AG04450 (cell line): Measurements from ENCODE around the gene COL6A5. TPM values are rescaled to one million over a fixed set of nuclear protein-coding genes. Genes with fewer than 3 reads are reported as not detected.
"Not testable (repeated sequence)": the region's sequence is repeated elsewhere in the genome, so short reads cannot be mapped to it uniquely, and the experiment has no call there.

ENCODE experiments used
- CTCF ChIA-PET: fragments of 300-600, 350-600 bp; formaldehyde crosslinking; extraction: SDS; loops from one replicate; lab custom pipeline; 2022; ENCODE audit warnings: antibody characterized with exemption, inconsistent platforms; lab: Charles Lee
- POLR2A ChIA-PET: fragments of 350-600 bp; formaldehyde crosslinking; extraction: SDS; loops from one replicate; lab custom pipeline; 2021; ENCODE audit warnings: antibody characterized with exemption, inconsistent platforms; lab: Yijun Ruan, JAX
- DNase-seq: peaks from one replicate; pipeline ENCODE4 v3.0.0-alpha.2; 2011; ENCODE audit warnings: low read depth, low spot score
- H3K27ac ChIP-seq: one replicate; pipeline ENCODE4 v1.5.1; 2012; ENCODE audit warnings: low read depth, low read length, control low read depth
- H3K27me3 ChIP-seq: one replicate; pipeline ENCODE4 v1.6.0; 2012; ENCODE audit warnings: low read length; ENCODE audit not compliant: control insufficient read depth, insufficient read depth
- H3K4me3 ChIP-seq: 2 replicates; pipeline ENCODE4 v1.5.1; 2011; ENCODE audit warnings: mild to moderate bottlenecking, low read depth, low read length, control low read depth
- H3K9me3 ChIP-seq: 2 replicates; pipeline ENCODE4 v1.5.1; 2012; ENCODE audit warnings: low read length; ENCODE audit not compliant: control insufficient read depth, insufficient read depth
- polyA plus RNA-seq: library from polyadenylated mRNA; depleted of rRNA; stranded (reverse); fragments of >200 nt; gene quantifications from 2 replicates; pipeline ENCODE4 v1.2.3, GENCODE V29; 2011
- TF ChIP-seq, protein P1 (sequence below): IDR thresholded peaks from 2 replicates; pipeline ENCODE4 v1.5.1; 2011; ENCODE audit warnings: low read depth, low read length, control low read depth, inconsistent platforms

The COL6A5 gene
- polyA plus RNA-seq, 1 experiment: not detected

DNA sequence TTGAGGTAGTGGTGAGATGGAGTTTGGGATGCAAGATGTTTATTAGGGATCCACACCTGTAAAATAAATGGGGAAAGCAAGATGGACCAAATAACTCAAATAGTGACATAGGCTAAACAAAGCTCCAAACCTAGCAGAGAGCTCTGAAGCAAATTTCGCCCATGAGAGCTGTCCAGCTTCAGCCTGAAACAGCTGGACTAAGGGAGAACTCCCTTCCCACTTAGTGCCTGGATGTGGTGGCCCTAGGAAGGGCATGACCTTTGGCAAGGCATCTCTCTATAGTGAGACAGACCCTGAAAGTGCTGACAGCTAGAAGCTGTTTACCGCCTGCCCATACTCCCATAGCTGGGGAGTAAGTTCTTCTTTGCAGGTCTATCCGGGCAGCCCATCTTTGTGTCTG, 48.1 kb downstream of the COL6A5 start:
- Histone ChIP-seq H3K4me3 (no peak overlapping the region), H3K27me3 (no peaks in the 10 kb centered on the region), H3K9me3 (no peaks in the 10 kb centered on the region), H3K27ac (no peak overlapping the region)
- ChIA-PET POLR2A (no interaction called here), CTCF (no interaction called here)
- TF ChIP-seq, protein P1, sequence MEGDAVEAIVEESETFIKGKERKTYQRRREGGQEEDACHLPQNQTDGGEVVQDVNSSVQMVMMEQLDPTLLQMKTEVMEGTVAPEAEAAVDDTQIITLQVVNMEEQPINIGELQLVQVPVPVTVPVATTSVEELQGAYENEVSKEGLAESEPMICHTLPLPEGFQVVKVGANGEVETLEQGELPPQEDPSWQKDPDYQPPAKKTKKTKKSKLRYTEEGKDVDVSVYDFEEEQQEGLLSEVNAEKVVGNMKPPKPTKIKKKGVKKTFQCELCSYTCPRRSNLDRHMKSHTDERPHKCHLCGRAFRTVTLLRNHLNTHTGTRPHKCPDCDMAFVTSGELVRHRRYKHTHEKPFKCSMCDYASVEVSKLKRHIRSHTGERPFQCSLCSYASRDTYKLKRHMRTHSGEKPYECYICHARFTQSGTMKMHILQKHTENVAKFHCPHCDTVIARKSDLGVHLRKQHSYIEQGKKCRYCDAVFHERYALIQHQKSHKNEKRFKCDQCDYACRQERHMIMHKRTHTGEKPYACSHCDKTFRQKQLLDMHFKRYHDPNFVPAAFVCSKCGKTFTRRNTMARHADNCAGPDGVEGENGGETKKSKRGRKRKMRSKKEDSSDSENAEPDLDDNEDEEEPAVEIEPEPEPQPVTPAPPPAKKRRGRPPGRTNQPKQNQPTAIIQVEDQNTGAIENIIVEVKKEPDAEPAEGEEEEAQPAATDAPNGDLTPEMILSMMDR: no peak
- DNase-seq: no peak

DNA sequence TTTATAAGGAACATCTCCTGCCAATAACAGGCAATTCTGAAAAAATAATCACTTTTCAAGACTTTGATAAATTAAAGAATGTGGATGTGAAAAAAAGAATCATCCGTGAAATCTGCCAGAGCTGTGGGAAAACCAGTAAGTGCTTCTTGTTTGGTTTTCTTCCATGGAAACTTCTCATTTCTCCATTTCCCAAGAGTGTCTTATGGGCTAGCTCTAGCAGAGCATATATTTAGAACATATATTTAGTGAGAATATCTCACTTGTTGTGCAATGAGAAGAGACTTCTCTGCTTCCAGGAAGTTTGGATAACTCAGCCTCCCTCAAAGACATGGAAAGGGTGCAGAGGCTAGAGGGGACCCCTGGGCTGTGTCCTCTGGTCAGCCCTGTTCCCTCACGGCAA, 49.9 kb downstream of the COL6A5 start:
- TF ChIP-seq, protein P1: no peak
- POLR2A ChIA-PET: no interaction called here
- DNase-seq: no peak

DNA sequence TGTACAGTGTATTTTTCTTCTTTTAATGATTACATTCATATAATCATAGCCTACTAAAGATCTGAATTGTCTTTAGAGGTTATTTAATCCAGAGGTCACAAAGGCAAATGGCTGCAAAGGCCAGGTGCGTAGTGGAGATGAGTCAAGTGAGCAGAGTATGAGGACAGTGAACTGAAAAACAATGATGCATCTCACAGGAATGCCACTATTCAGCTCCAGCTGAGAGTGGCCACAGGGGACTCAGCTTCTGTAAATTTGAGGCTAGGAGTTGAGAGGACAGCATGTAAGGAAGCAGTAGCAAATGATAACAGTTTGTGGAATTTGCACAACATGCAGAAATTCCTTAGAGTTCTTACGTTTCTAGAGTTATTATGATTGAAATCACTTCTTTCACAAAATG, 50.4 kb downstream of the COL6A5 start:
- Histone ChIP-seq H3K27me3 (no peaks in the 10 kb centered on the region), H3K9me3 (no peaks in the 10 kb centered on the region), H3K27ac (no peak overlapping the region), H3K4me3 (no peak overlapping the region)
- POLR2A ChIA-PET: no interaction called here
- CTCF ChIA-PET: no interaction called here
- TF ChIP-seq, protein P1: no peak
- DNase-seq: no peak

More for the DNA sequence above, 49.9 kb downstream of the COL6A5 start:
- H3K9me3 ChIP-seq: no peaks in the 10 kb centered on the region
- CTCF ChIA-PET: no interaction called here
- no peak overlapping the region for H3K4me3 ChIP-seq
- no peak overlapping the region for H3K27ac ChIP-seq
- H3K27me3 ChIP-seq: no peaks in the 10 kb centered on the region

DNA sequence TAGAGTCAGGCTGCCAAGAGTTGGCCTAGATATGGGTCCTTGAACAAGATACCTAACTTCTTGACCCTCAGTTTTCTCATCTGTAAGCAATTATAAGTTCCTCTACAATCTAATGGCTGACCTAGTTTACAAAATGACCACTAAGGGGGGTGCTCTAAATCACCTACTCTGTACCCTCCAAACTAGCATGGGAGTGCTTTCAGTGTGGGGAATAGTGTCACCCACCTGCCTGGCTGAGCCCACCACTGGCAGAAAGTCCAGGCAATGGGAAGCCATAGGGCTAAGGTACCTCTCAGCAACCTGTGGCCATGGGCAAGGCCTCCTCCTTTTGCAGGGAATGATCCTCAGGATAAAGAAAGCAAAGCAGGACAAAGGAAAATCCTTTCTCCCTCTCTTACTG, 58.9 kb downstream of the COL6A5 start:
- H3K9me3 ChIP-seq: no peaks in the 10 kb centered on the region
- no peak overlapping the region for H3K27ac ChIP-seq
- H3K27me3 ChIP-seq: no peaks in the 10 kb centered on the region
- TF ChIP-seq, protein P1: no peak
- no peak overlapping the region for H3K4me3 ChIP-seq
- POLR2A ChIA-PET: no interaction called here
- CTCF ChIA-PET: no interaction called here
- no peak for DNase-seq

DNA sequence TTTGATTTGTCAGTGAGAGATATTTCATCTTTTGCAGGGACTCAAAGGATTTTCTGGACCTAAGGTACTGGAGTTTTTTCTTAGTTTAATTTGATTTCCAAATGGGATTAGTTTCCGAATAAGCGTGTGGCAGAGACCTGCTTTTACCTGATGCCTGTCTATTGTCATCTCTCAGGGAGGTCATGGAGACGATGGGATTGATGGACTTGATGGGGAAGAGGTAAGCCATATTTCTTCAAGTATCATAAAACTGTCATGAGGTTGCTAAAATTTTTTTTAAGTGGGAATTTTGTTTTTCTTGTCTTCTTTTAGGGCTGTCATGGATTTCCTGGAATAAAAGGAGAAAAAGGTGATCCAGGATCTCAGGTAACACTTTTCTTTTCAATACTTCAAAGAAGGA, 60.5 kb downstream of the COL6A5 start:
- TF ChIP-seq, protein P1: no peak
- POLR2A ChIA-PET: no interaction called here
- CTCF ChIA-PET: no interaction called here
- Histone ChIP-seq H3K4me3 (no peak overlapping the region), H3K27ac (no peak overlapping the region), H3K9me3 (no peaks in the 10 kb centered on the region), H3K27me3 (no peaks in the 10 kb centered on the region)
- no peak for DNase-seq

DNA sequence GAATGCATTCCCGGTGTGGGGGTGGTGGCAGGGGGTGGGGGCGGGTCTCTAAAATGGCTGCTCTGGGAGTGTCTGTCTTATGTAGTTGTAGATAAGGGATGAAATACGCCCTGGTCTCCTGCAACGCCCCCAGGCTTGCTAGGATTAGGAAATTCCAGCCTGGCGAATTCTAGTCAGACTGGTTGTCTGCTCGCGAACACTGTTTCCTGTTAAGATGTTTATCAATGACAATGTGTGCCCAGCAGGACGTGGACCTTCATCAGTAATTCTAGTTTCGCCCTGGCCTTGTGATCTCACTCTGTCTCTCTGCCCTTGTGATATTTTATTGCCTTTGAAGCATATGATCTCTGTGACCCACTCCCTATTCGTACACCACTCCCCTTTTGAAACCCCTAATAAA, 62.8 kb downstream of the COL6A5 start:
- H3K9me3 ChIP-seq, H3K27me3 ChIP-seq, CTCF ChIA-PET, H3K4me3 ChIP-seq, DNase-seq, POLR2A ChIA-PET, H3K27ac ChIP-seq: not testable (repeated sequence)
